ENCODE results near the gene GGNBP2. TPM values are rescaled to one million over a fixed set of nuclear protein-coding genes. Genes with fewer than 3 reads are reported as not detected.
A peak's percentile ranks its signal among the peaks of the same experiment; 100 is the strongest.

GGNBP2 gene
- total RNA-seq, 2 experiments from 2014 or later, result 111 to 116 TPM

DNA sequence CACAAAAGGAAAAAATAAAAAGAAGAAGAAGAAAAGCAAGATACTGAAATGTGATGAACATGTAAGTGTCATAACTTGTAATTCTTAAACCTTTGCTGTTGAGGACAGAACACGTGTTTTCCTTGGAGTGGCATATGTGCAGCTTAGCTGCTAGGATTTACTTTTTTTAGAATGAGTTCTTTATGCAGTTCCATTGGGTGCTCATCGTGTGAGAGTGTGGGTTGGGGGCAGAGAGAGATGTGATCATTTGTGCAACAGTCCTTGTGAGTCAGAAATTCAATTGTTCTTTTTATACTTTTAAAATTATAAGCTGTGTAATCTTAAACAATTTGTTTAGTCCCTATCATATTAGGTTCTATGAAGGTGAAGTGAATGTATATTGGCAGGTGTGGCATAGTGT is 41.4 kb downstream of the GGNBP2 start:
- POLR2A ChIA-PET, result no interaction called here

GRCh38 chr17:36590082-36590481 is 45.4 kb downstream of the GGNBP2 start:
- H3K4me1 Mint-ChIP-seq, result peaks cover 34% of the 10 kb centered on the region
- ChIA-PET CTCF (no interaction called here), POLR2A (no interaction called here)
- H3K9me3 Mint-ChIP-seq, result no peaks in the 10 kb centered on the region
- no peaks in the 10 kb centered on the region for H3K27me3 Mint-ChIP-seq
- peaks cover 31% of the 10 kb centered on the region for H3K36me3 Mint-ChIP-seq (ENCODE audit: low read depth)
- no peak overlapping the region for H3K4me3 Mint-ChIP-seq
- DNase-seq, result no peak
- no peak overlapping the region for H3K27ac Mint-ChIP-seq

More for the DNA sequence above, 41.4 kb downstream of the GGNBP2 start:
- Mint-ChIP-seq H3K27me3 (no peaks in the 10 kb centered on the region), H3K27ac (no peak overlapping the region), H3K4me3 (no peak overlapping the region), H3K9me3 (no peaks in the 10 kb centered on the region), H3K36me3 (ENCODE audit: low read depth) (peaks cover 48% of the 10 kb centered on the region), H3K4me1 (peaks cover 19% of the 10 kb centered on the region)
- CTCF ChIA-PET, result interaction anchor here (2.0 kb wide), 1 partner anchor 17 kb away, joined by 5 read pairs; no protein-coding TSS in a partner anchor
- no peak for DNase-seq

DNA sequence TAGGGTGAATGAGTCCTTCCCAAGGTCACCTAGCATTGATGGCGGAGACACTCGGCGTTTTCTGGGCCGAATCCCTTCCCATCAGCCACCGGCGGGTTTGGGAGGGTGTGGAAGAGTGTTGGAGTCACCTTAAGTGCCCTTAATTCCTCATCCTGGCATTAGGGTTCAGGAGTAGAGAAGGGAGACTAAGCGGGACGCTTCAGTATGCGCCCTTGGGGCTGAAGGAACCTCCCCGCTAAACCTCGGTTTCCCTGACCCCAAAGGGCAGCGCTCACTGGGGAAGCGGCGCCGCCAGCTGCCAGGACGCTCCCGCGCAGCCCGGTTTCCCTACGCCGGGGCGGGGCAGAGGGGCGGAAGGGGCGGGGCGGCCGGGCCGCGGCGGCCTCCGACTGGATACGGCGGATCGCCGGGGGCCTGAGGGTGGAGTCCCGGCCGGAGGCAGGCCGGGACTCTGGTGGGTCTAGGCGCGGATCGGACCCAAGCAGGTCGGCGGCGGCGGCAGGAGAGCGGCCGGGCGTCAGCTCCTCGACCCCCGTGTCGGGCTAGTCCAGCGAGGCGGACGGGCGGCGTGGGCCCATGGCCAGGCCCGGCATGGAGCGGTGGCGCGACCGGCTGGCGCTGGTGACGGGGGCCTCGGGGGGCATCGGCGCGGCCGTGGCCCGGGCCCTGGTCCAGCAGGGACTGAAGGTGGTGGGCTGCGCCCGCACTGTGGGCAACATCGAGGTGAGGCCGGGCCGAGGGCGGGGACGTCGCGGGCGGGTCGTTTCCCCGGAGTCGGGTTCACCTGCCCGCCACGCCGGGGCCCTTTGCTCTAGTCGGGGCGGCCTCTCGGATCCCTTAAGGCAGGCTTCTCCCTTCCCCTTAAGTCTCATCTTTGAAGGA is 47.0 kb downstream of the GGNBP2 start, which contains the start of gene DHRS11:
Gene DHRS11 (plus strand): TSS at position 446 of the 882 bp plus-strand sequence. CDS start 131 bp downstream, at position 577.
- POLR2A ChIA-PET, result interaction anchor here (0.7 to 1.5 kb wide), 2 partner anchors 10 to 63 kb away, joined by 3 to 8 read pairs; partner anchors contain the start of gene MRM1
- Mint-ChIP-seq H3K27me3 (no peaks in the 10 kb centered on the region), H3K9me3 (no peaks in the 10 kb centered on the region), H3K4me3 (peak within 1 kb of the TSS; percentile 62), H3K36me3 (ENCODE audit: low read depth) (peaks cover 23% of the 10 kb centered on the region), H3K4me1 (peaks cover 34% of the 10 kb centered on the region), H3K27ac (peak within 1 kb of the TSS; percentile 3)
- peak; percentile 75 for DNase-seq
- CTCF ChIA-PET, result interaction anchor here (0.5 to 1.5 kb wide), 3 partner anchors 10 to 92 kb away, joined by 3 to 5 read pairs (median 3); partner anchors contain the start of gene MRM1

DNA sequence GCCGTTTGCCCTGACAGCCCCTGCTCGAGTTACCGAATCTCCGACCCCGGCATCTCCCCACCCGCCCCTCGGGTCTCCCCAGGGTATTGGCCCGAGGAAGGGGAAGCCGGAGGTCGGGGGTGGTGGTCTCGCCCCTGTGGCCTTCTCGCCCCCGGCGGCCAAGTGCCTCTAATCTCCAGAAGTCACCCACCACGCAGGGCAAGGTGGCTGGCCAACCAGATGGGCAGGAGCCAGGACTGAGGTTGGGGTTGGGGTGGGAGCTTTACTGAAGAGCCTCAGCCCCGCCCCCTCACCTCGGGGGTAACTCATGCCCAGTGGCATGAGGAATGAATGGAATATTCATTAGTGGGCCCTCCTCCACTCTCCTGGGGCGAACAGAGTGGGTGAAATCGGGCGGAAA is 47.6 kb downstream of the GGNBP2 start:
- Mint-ChIP-seq H3K27me3 (no peaks in the 10 kb centered on the region), H3K4me1 (peaks cover 34% of the 10 kb centered on the region), H3K36me3 (ENCODE audit: low read depth) (peaks cover 18% of the 10 kb centered on the region), H3K9me3 (no peaks in the 10 kb centered on the region), H3K4me3 (peak overlapping the region; percentile 62), H3K27ac (no peak overlapping the region)
- ChIA-PET POLR2A (interaction anchor here (0.5 to 1.5 kb wide), 2 partner anchors 9 to 105 kb away, joined by 3 to 8 read pairs; partner anchors contain the start of gene MRM1), CTCF (interaction anchor here (0.6 to 1.5 kb wide), 2 partner anchors 9 to 93 kb away, joined by 3 to 5 read pairs; partner anchors contain the start of gene MRM1)
- DNase-seq, result no peak

DNA sequence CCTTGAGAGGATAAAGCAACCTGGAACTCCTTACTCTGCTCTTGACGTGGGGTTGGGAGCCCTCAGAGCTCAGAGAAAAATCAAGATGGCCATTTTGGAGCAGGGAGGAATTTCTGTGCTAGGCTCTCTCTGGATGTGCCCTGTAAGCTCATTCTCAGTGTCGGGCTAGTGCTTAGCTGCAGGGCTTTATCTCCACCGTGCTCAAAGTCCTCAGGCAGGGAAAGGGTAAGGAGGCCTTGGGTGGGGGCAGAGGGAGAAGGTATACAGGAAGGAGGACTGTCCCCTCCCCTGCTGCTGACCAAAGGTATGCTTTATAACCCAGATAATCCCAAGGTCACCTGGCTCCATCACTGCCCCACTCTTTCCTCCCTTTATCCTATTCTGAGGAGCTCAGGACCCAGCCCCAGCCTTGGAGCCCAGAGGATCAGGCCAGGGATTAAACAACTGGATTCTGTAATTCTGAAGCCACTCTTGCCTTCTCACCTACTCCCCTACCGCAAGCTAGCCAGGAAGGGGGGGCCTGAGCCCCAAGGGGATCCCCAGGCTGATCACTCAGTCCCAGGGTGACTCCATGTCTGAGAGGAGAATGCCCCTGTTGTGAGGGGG is 48.1 kb downstream of the GGNBP2 start:
- Mint-ChIP-seq H3K9me3 (no peaks in the 10 kb centered on the region), H3K27ac (no peak overlapping the region), H3K4me3 (peak overlapping the region; percentile 62), H3K27me3 (no peaks in the 10 kb centered on the region), H3K36me3 (ENCODE audit: low read depth) (peaks cover 14% of the 10 kb centered on the region), H3K4me1 (peaks cover 34% of the 10 kb centered on the region)
- ChIA-PET CTCF (interaction anchor here (0.6 to 2.9 kb wide), 4 partner anchors 9 to 93 kb away, joined by 3 to 14 read pairs (median 6); partner anchors contain the start of gene MRM1), POLR2A (interaction anchor here (0.5 to 1.5 kb wide), 2 partner anchors 9 to 105 kb away, joined by 3 to 8 read pairs; partner anchors contain the start of gene MRM1)
- DNase-seq, result no peak

- no peaks in the 10 kb centered on the region for H3K27me3 Mint-ChIP-seq
- CTCF ChIA-PET, result interaction anchor here (0.5 to 2.9 kb wide), 3 partner anchors 10 to 1015 kb away, joined by 3 to 14 read pairs (median 7); no protein-coding TSS in a partner anchor
- H3K4me3 Mint-ChIP-seq, result no peak overlapping the region
- H3K4me1 Mint-ChIP-seq, result peaks cover 34% of the 10 kb centered on the region
- POLR2A ChIA-PET, result no interaction called here
- no peak overlapping the region for H3K27ac Mint-ChIP-seq
- DNase-seq, result no peak
- peaks cover 11% of the 10 kb centered on the region for H3K36me3 Mint-ChIP-seq (ENCODE audit: low read depth)
- H3K9me3 Mint-ChIP-seq, result no peaks in the 10 kb centered on the region
Measured at GRCh38 chr17:36593656-36594316, 49.1 kb downstream of the GGNBP2 start.

- DNase-seq, result no peak
- Mint-ChIP-seq H3K4me1 (peaks cover 26% of the 10 kb centered on the region), H3K9me3 (no peaks in the 10 kb centered on the region), H3K27me3 (no peaks in the 10 kb centered on the region), H3K36me3 (ENCODE audit: low read depth) (peaks cover 5% of the 10 kb centered on the region), H3K4me3 (no peak overlapping the region), H3K27ac (no peak overlapping the region)
- POLR2A ChIA-PET, result no interaction called here
- CTCF ChIA-PET, result interaction anchor here (1.2 to 2.9 kb wide), 3 partner anchors 9 to 29 kb away, joined by 3 to 14 read pairs (median 3); no protein-coding TSS in a partner anchor
Measured at GRCh38 chr17:36594626-36595401, 50.1 kb downstream of the GGNBP2 start.

DNA sequence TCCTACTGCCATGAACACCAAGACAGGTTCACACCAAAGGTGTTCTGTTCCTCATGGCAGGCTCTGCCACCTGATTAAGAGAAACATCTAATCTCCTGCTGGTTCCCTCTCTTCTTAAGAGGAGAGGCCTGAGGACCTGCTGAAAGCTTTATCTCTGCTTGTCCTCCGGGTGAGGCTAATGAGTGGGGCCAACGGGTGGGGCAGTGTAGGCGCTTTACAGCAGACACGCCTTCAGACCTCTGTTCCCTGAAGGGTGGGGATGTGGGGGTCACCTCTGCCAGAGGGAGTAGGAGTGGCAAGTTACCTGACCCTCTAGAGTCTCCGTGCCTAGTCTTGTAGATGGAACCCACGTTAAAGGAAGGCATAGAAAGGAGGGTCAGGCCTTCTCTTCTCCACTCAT is 52.5 kb downstream of the GGNBP2 start:
- ChIA-PET CTCF (no interaction called here), POLR2A (no interaction called here)
- no peak overlapping the region for H3K4me3 Mint-ChIP-seq
- no peak overlapping the region for H3K27ac Mint-ChIP-seq
- no peaks in the 10 kb centered on the region for H3K36me3 Mint-ChIP-seq (ENCODE audit: low read depth)
- no peak for DNase-seq
- H3K27me3 Mint-ChIP-seq, result no peaks in the 10 kb centered on the region
- no peaks in the 10 kb centered on the region for H3K9me3 Mint-ChIP-seq
- peaks cover 27% of the 10 kb centered on the region for H3K4me1 Mint-ChIP-seq

- Mint-ChIP-seq H3K27ac (no peak overlapping the region), H3K9me3 (no peaks in the 10 kb centered on the region), H3K27me3 (no peaks in the 10 kb centered on the region), H3K36me3 (ENCODE audit: low read depth) (no peaks in the 10 kb centered on the region), H3K4me1 (peaks cover 23% of the 10 kb centered on the region), H3K4me3 (no peak overlapping the region)
- CTCF ChIA-PET, result no interaction called here
- DNase-seq, result no peak
- POLR2A ChIA-PET, result no interaction called here
Measured at GRCh38 chr17:36597866-36598777, 53.4 kb downstream of the GGNBP2 start.

GRCh38 chr17:36598951-36599401 is 54.3 kb downstream of the GGNBP2 start:
- Mint-ChIP-seq H3K27ac (no peak overlapping the region), H3K27me3 (no peaks in the 10 kb centered on the region), H3K36me3 (ENCODE audit: low read depth) (no peaks in the 10 kb centered on the region), H3K9me3 (no peaks in the 10 kb centered on the region), H3K4me1 (peaks cover 24% of the 10 kb centered on the region), H3K4me3 (no peak overlapping the region)
- DNase-seq, result no peak
- POLR2A ChIA-PET, result no interaction called here
- CTCF ChIA-PET, result interaction anchor here (0.6 kb wide), 1 partner anchor 481 kb away, joined by 3 read pairs; no protein-coding TSS in a partner anchor

DNA sequence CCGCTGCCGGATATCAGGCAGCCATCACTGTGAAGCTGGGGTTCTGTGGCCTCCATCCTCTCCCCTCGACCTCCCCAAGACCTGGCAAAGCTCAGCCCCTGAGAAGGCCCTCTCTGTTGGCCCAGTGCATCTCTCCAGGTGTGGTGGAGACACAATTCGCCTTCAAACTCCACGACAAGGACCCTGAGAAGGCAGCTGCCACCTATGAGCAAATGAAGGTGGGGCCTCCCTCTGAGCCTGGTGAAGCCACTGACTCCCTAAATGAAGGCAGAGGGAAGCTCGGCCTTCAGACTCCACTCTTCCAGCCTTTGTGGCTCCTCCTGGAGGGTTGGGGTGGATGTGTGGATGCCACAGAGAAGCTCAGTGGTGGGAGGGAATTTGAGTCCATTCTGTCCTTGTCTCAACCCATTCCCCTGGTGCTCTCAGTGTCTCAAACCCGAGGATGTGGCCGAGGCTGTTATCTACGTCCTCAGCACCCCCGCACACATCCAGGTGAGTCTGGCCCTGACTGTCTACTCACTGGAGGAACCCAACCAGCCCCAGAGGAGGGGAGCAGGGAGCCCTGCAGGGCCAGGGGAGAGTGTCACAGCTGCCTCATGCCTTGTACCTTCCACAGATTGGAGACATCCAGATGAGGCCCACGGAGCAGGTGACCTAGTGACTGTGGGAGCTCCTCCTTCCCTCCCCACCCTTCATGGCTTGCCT is 55.0 kb downstream of the GGNBP2 start:
- no peaks in the 10 kb centered on the region for H3K36me3 Mint-ChIP-seq (ENCODE audit: low read depth)
- H3K4me3 Mint-ChIP-seq, result no peak overlapping the region
- POLR2A ChIA-PET, result no interaction called here
- peaks cover 30% of the 10 kb centered on the region for H3K4me1 Mint-ChIP-seq
- no peaks in the 10 kb centered on the region for H3K9me3 Mint-ChIP-seq
- H3K27ac Mint-ChIP-seq, result no peak overlapping the region
- CTCF ChIA-PET, result no interaction called here
- no peak for DNase-seq
- no peaks in the 10 kb centered on the region for H3K27me3 Mint-ChIP-seq
